Natural killer cell (primary cell): ENCODE data around the gene STX8. TPM values are rescaled to one million over a fixed set of nuclear protein-coding genes. Genes with fewer than 3 reads are reported as not detected.

Source experiments
- ATAC-seq, 3 donors: fragments of 150-1000 bp in 2 of 3; fragments of 200-7000 bp in 1 of 3; cut with Tn5 transposase; 1 replicate in 1 of 3; 2 replicates in 2 of 3; pipeline ENCODE4 v1.10.0; 2021; ENCODE audit warnings: mild to moderate bottlenecking in 2 of 3, moderate library complexity in 2 of 3
- DNase-seq, 2 donors: peaks; one replicate each; pipeline versions ENCODE4 v3.0.0 to v3.0.0-alpha.2; 2013 to 2021; ENCODE audit warnings: mixed read lengths in 1 of 2
- H3K27ac ChIP-seq: one replicate; pipeline ENCODE4 v1.5.1; 2013; ENCODE audit warnings: mild to moderate bottlenecking, low read length
- H3K27me3 ChIP-seq: one replicate; pipeline ENCODE4 v1.6.1; 2013; ENCODE audit warnings: low read length; ENCODE audit not compliant: control insufficient read depth, insufficient read depth
- H3K36me3 ChIP-seq: one replicate; pipeline ENCODE4 v1.6.1; 2013; ENCODE audit warnings: low read length; ENCODE audit not compliant: control insufficient read depth, insufficient read depth
- H3K4me1 ChIP-seq: one replicate; pipeline ENCODE4 v1.6.1; 2013; ENCODE audit warnings: low read length; ENCODE audit not compliant: control insufficient read depth, insufficient read depth
- H3K4me3 ChIP-seq: one replicate; pipeline ENCODE4 v1.5.1; 2013; ENCODE audit warnings: low read length
- H3K9me3 ChIP-seq: one replicate; pipeline ENCODE4 v1.6.1; 2013; ENCODE audit warnings: low read length; ENCODE audit not compliant: control insufficient read depth, insufficient read depth
- H3K27ac Mint-ChIP-seq, 2 donors: one replicate each; pipeline ENCODE4 v1.8.0; 2022; ENCODE audit warnings: mild to moderate bottlenecking in 2 of 2, mixed read lengths in 2 of 2, moderate library complexity in 1 of 2
- H3K27me3 Mint-ChIP-seq, 2 donors: one replicate each; pipeline ENCODE4 v1.8.0; 2022; ENCODE audit warnings: low read depth in 2 of 2, mixed read lengths in 2 of 2
- H3K36me3 Mint-ChIP-seq: one replicate; pipeline ENCODE4 v1.8.0; 2022; ENCODE audit warnings: mixed read lengths
- H3K4me1 Mint-ChIP-seq, 2 donors: one replicate each; pipeline ENCODE4 v1.8.0; 2022; ENCODE audit warnings: mixed read lengths in 2 of 2
- H3K4me3 Mint-ChIP-seq: one replicate; pipeline ENCODE4 v1.8.0; 2022; ENCODE audit warnings: mild to moderate bottlenecking, moderate library complexity, mixed read lengths
- H3K9me3 Mint-ChIP-seq, 2 donors: one replicate each; pipeline ENCODE4 v1.8.0; 2022; ENCODE audit warnings: mixed read lengths in 2 of 2
- CTCF ChIP-seq: fragments of 200-600 bp; IDR thresholded peaks from one replicate; pipeline ENCODE4 v1.8.0; 2022; ENCODE audit warnings: antibody characterized with exemption
- WGBS: methylation state at CpG from one replicate; pipeline ENCODE4 v1.1.7; 2013; ENCODE audit warnings: missing lambda C conversion rate; ENCODE audit not compliant: insufficient coverage; 5-methylcytosine and 5-hydroxymethylcytosine counted together
- intact Hi-C: fragments of 100-400 bp; cut with micrococcal nuclease; formaldehyde crosslinking; loops from one replicate; pipeline ENCODE4 v1.14.2; 2022
- total RNA-seq, 4 donors: library from RNA; stranded (reverse); fragments of 120-200 nt in 1 of 4; gene quantifications; one replicate each; pipeline versions ENCODE4 v1.2.3 to v1.2.4, GENCODE V29; 2013 to 2022

Gene STX8
- total RNA-seq, 3 donors from 2014 or later (not counting 1 experiment from before 2014, with no cell fraction given) = 96.3 to 141 (median 120) TPM

GRCh38 chr17:9331279-9332131, 244.1 kb downstream of the STX8 start:
- H3K4me1 ChIP-seq = no peaks in the 10 kb centered on the region
- ATAC-seq (no peak), DNase-seq (no peak)
- WGBS = 96% methylated on average over 16 of the region's 16 CpGs
- no peak overlapping the region for H3K27ac Mint-ChIP-seq
- no peak overlapping the region for H3K4me3 Mint-ChIP-seq
- no peak overlapping the region for H3K4me3 ChIP-seq
- peaks cover 11% of the 10 kb centered on the region for H3K36me3 Mint-ChIP-seq
- intact Hi-C loops = no loop called here
- peaks cover 6 to 15% of the 10 kb centered on the region in 2 donors for H3K9me3 Mint-ChIP-seq
- TF ChIP-seq CTCF = no peak
- no peaks in the 10 kb centered on the region for H3K27me3 ChIP-seq
- no peaks in the 10 kb centered on the region for H3K27me3 Mint-ChIP-seq
- no peaks in the 10 kb centered on the region for H3K36me3 ChIP-seq
- no peak overlapping the region for H3K27ac ChIP-seq
- peaks cover 7 to 9% of the 10 kb centered on the region in 2 donors for H3K4me1 Mint-ChIP-seq
- peaks cover 12% of the 10 kb centered on the region for H3K9me3 ChIP-seq

GRCh38 chr17:9330611-9331271, 244.9 kb downstream of the STX8 start:
- intact Hi-C loops = no loop called here

GRCh38 chr17:9330141-9330540, 245.5 kb downstream of the STX8 start:
- H3K27me3 ChIP-seq = no peaks in the 10 kb centered on the region
- Mint-ChIP-seq H3K27me3 (no peaks in the 10 kb centered on the region), H3K4me1 (peaks cover 7 to 9% of the 10 kb centered on the region in 2 donors), H3K27ac (no peak overlapping the region), H3K4me3 (no peak overlapping the region), H3K36me3 (peaks cover 2% of the 10 kb centered on the region), H3K9me3 (peaks cover 4 to 10% of the 10 kb centered on the region in 2 donors)
- H3K4me3 ChIP-seq = no peak overlapping the region
- DNase-seq = no peak
- no peaks in the 10 kb centered on the region for H3K4me1 ChIP-seq
- no peak for TF ChIP-seq CTCF
- intact Hi-C loops = no loop called here
- no peak overlapping the region for H3K27ac ChIP-seq
- 99% methylated on average over 5 of the region's 5 CpGs for WGBS
- no peaks in the 10 kb centered on the region for H3K36me3 ChIP-seq
- ATAC-seq = no peak
- peaks cover 9% of the 10 kb centered on the region for H3K9me3 ChIP-seq

More at GRCh38 chr17:9330611-9331271, 244.9 kb downstream of the STX8 start:
- DNase-seq (no peak), ATAC-seq (no peak)
- Histone ChIP-seq H3K4me1 (no peaks in the 10 kb centered on the region), H3K27ac (no peak overlapping the region), H3K27me3 (no peaks in the 10 kb centered on the region), H3K36me3 (no peaks in the 10 kb centered on the region), H3K9me3 (peaks cover 12% of the 10 kb centered on the region), H3K4me3 (no peak overlapping the region)
- no peak for TF ChIP-seq CTCF
- H3K27me3 Mint-ChIP-seq = no peaks in the 10 kb centered on the region
- peaks cover 8% of the 10 kb centered on the region for H3K36me3 Mint-ChIP-seq
- H3K4me1 Mint-ChIP-seq = peaks cover 7 to 9% of the 10 kb centered on the region in 2 donors
- peaks cover 6 to 14% of the 10 kb centered on the region in 2 donors for H3K9me3 Mint-ChIP-seq
- WGBS = 93% methylated on average over 21 of the region's 21 CpGs
- no peak overlapping the region for H3K27ac Mint-ChIP-seq
- no peak overlapping the region for H3K4me3 Mint-ChIP-seq
